HFFc6 (cell line): ENCODE results near the gene MAN1C1. TPM values are rescaled to one million over a fixed set of nuclear protein-coding genes. Genes with fewer than 3 reads are reported as not detected.

Source experiments
- DNase-seq: peaks from one replicate; pipeline ENCODE4 v3.0.0-alpha.2; 2018
- H3K27ac Mint-ChIP-seq: 2 replicates; pipeline ENCODE4 v1.8.0; 2020; ENCODE audit warnings: mild to moderate bottlenecking, mixed read lengths
- H3K27me3 Mint-ChIP-seq: 2 replicates; pipeline ENCODE4 v1.8.0; 2021; ENCODE audit warnings: mild to moderate bottlenecking, moderate library complexity, mixed read lengths; ENCODE audit not compliant: insufficient read depth
- H3K36me3 Mint-ChIP-seq: 2 replicates; pipeline ENCODE4 v1.8.0; 2021; ENCODE audit warnings: low read depth, mixed read lengths
- H3K4me1 Mint-ChIP-seq: 2 replicates; pipeline ENCODE4 v1.8.0; 2020; ENCODE audit warnings: low read depth, mixed read lengths
- H3K4me3 Mint-ChIP-seq: 2 replicates; pipeline ENCODE4 v1.8.0; 2020; ENCODE audit warnings: mild to moderate bottlenecking, moderate library complexity, mixed read lengths
- H3K9me3 Mint-ChIP-seq: 2 replicates; pipeline ENCODE4 v1.8.0; 2020; ENCODE audit warnings: mild to moderate bottlenecking, mixed read lengths
- total RNA-seq, 6 experiments: library from RNA; stranded (reverse); fragmentation: NEBNext Ultra II Directional; extraction: Animal tissue kit (Norgen Biotek cat#: 25700); gene quantifications; 2 replicates in 1 of 6; 3 replicates in 5 of 6; pipeline ENCODE4 v1.2.3, GENCODE V29; 2021
- TF ChIP-seq, protein P1 (sequence below): fragments of 200-600 bp; sonication (generic); IDR thresholded peaks from 2 replicates; pipeline ENCODE4 v1.5.0; 2021; ENCODE audit warnings: antibody characterized with exemption, mild to moderate bottlenecking

The MAN1C1 gene
- total RNA-seq, 6 experiments from 2014 or later, result 0.07 to 0.14 (median 0.08) TPM; not detected in 3

DNA sequence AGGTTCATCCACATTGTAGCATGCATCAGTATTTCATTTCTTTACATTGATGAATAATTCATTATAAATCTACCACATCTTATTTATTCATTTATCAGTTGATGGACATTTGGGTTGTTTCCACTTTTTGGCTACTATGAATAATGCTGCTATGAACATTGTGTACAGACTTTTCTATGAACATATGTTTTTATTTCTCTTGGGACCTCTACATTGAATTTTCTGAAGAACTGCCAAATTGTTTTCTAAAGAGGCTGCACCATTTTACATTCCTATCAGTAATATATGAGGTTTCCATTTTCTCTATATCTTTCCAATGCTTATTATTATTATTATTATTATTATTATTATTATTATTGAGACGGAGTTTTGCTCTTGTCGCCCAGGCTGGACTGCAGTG lies 102.1 kb downstream of the MAN1C1 start:
- Mint-ChIP-seq H3K27me3 (peaks cover 29% of the 10 kb centered on the region), H3K27ac (no peak overlapping the region)

GRCh38 chr1:25720624-25721023 lies 104.0 kb downstream of the MAN1C1 start:
- Mint-ChIP-seq H3K27ac (no peak overlapping the region), H3K27me3 (peaks cover 39% of the 10 kb centered on the region), H3K4me3 (no peak overlapping the region), H3K9me3 (no peaks in the 10 kb centered on the region; the same call in 1 of the 2 replicates), H3K4me1 (peaks cover 6% of the 10 kb centered on the region; the same call in 1 of the 2 replicates), H3K36me3 (no peaks in the 10 kb centered on the region)
- DNase-seq, result no peak
- TF ChIP-seq, protein P1, sequence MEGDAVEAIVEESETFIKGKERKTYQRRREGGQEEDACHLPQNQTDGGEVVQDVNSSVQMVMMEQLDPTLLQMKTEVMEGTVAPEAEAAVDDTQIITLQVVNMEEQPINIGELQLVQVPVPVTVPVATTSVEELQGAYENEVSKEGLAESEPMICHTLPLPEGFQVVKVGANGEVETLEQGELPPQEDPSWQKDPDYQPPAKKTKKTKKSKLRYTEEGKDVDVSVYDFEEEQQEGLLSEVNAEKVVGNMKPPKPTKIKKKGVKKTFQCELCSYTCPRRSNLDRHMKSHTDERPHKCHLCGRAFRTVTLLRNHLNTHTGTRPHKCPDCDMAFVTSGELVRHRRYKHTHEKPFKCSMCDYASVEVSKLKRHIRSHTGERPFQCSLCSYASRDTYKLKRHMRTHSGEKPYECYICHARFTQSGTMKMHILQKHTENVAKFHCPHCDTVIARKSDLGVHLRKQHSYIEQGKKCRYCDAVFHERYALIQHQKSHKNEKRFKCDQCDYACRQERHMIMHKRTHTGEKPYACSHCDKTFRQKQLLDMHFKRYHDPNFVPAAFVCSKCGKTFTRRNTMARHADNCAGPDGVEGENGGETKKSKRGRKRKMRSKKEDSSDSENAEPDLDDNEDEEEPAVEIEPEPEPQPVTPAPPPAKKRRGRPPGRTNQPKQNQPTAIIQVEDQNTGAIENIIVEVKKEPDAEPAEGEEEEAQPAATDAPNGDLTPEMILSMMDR, result no peak

More for the DNA sequence above, 102.1 kb downstream of the MAN1C1 start:
- no peak for DNase-seq
- H3K9me3 Mint-ChIP-seq, result no peaks in the 10 kb centered on the region; the same call in 1 of the 2 replicates
- H3K36me3 Mint-ChIP-seq, result no peaks in the 10 kb centered on the region
- H3K4me1 Mint-ChIP-seq, result peaks cover 6% of the 10 kb centered on the region; the same call in 1 of the 2 replicates
- TF ChIP-seq, protein P1, result no peak
- H3K4me3 Mint-ChIP-seq, result no peak overlapping the region

GRCh38 chr1:25723250-25723880 lies 106.8 kb downstream of the MAN1C1 start:
- no peak for DNase-seq
- TF ChIP-seq, protein P1, result no peak
- H3K9me3 Mint-ChIP-seq, result no peaks in the 10 kb centered on the region
- H3K27ac Mint-ChIP-seq, result no peak overlapping the region
- peaks cover 52% of the 10 kb centered on the region for H3K27me3 Mint-ChIP-seq
- H3K4me1 Mint-ChIP-seq, result peaks cover 15% of the 10 kb centered on the region
- no peaks in the 10 kb centered on the region for H3K36me3 Mint-ChIP-seq
- no peak overlapping the region for H3K4me3 Mint-ChIP-seq

DNA sequence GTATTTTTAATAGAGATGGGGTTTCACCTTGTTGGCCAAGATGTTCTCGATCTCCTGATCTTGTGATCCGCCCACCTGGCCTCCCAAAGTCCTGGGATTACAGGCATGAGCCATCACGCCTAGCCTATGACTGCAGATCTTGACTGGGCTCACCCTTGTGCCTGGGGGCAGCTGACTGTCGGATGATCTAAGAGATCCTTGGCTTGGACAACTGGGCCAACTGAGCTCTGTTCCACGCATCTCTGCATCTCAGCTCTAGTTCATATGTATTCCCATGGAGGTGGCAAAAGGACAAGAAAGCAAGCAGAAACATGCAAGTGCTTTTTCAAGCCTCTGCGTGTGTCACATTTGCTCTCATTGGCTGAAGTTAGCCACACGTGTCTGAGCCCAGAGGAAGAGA lies 107.6 kb downstream of the MAN1C1 start:
- H3K36me3 Mint-ChIP-seq, result no peaks in the 10 kb centered on the region
- H3K27me3 Mint-ChIP-seq, result peaks cover 53% of the 10 kb centered on the region
- no peak overlapping the region for H3K27ac Mint-ChIP-seq
- H3K9me3 Mint-ChIP-seq, result no peaks in the 10 kb centered on the region
- H3K4me3 Mint-ChIP-seq, result no peak overlapping the region
- no peak for DNase-seq
- H3K4me1 Mint-ChIP-seq, result peaks cover 15% of the 10 kb centered on the region
- TF ChIP-seq, protein P1, result no peak

GRCh38 chr1:25724966-25725365 lies 108.4 kb downstream of the MAN1C1 start:
- peaks cover 60% of the 10 kb centered on the region for H3K27me3 Mint-ChIP-seq
- H3K4me3 Mint-ChIP-seq, result no peak overlapping the region
- TF ChIP-seq, protein P1, result no peak
- H3K36me3 Mint-ChIP-seq, result no peaks in the 10 kb centered on the region
- H3K4me1 Mint-ChIP-seq, result peaks cover 15% of the 10 kb centered on the region
- no peak overlapping the region for H3K27ac Mint-ChIP-seq
- H3K9me3 Mint-ChIP-seq, result no peaks in the 10 kb centered on the region
- no peak for DNase-seq
